Mucosa of descending colon (tissue), 3 donors: ENCODE results near the gene NAPG. TPM values are rescaled to one million over a fixed set of nuclear protein-coding genes. Genes with fewer than 3 reads are reported as not detected.

ENCODE experiments used
- ATAC-seq: fragments of 200-7000 bp; cut with Tn5 transposase; one replicate; pipeline ENCODE4 v1.9.1; 2020; ENCODE audit warnings: mild to moderate bottlenecking, moderate library complexity
- DNase-seq, 3 donors: peaks; one replicate each; pipeline ENCODE4 v3.0.0-alpha.2; 2020
- H3K36me3 ChIP-seq: fragments of 200-600 bp; one replicate; pipeline ENCODE4 v1.8.0; 2021; ENCODE audit warnings: low read depth, mild to moderate bottlenecking
- H3K4me1 ChIP-seq: fragments of 200-600 bp; one replicate; pipeline ENCODE4 v1.8.0; 2021; ENCODE audit warnings: low read depth, mild to moderate bottlenecking
- H3K4me3 ChIP-seq: fragments of 200-600 bp; one replicate; pipeline ENCODE4 v1.8.0; 2021; ENCODE audit warnings: mild to moderate bottlenecking
- H3K9me3 ChIP-seq: fragments of 200-600 bp; one replicate; pipeline ENCODE4 v1.8.0; 2021; ENCODE audit warnings: mild to moderate bottlenecking
- CTCF ChIP-seq: fragments of 200-600 bp; IDR thresholded peaks from one replicate; pipeline ENCODE4 v1.8.0; 2022; ENCODE audit warnings: antibody characterized with exemption, mild to moderate bottlenecking
- intact Hi-C, 2 donors: fragments of 100-400 bp; cut with DNase I in 1 of 2; cut with micrococcal nuclease in 1 of 2; formaldehyde crosslinking; loops; one replicate each; pipeline versions ENCODE4 v1.11.0 to v1.11.1; 2022; cut with DNase I, micrococcal nuclease
- long read RNA-seq, 2 donors: library from polyadenylated mRNA; unstranded; transcript quantifications; one replicate each; pipeline ENCODE4 v2.0.0, GENCODE V29; 2019 to 2021
- total RNA-seq, 3 donors: library from RNA; stranded (reverse); fragmentation: NEBNext Ultra II Directional in 2 of 3; extraction: Animal tissue kit (Norgen Biotek cat#: 25700) in 2 of 3; gene quantifications; one replicate each; pipeline versions ENCODE4 v1.2.1 to v1.2.4, GENCODE V29; 2021 to 2023
- donor health status: DM: no; HTN: no; CAD: no; lungs with moderate emphysema.
- donor health status: DM: no; HTN: no; CAD: no.
- donor health status: DM: no; HTN: yes; CAD: no.

Gene NAPG
- total RNA-seq = 10 to 100 TPM; 36.3 to 43.1 (median 38.1) TPM
- long read RNA-seq, donor 1, partial matches to known transcripts = 0 of 5 reads
- long read RNA-seq, donor 1, other reads (novel, unspliced or antisense) = 5 of 5 reads
- long read RNA-seq, donor 2, partial matches to known transcripts = 1 of 6 reads
- long read RNA-seq, donor 2, other reads (novel, unspliced or antisense) = 5 of 6 reads

- peak; percentile 88 to 95 (median 94) for DNase-seq
- peak; percentile 97 for ATAC-seq
- peaks cover 20% of the 10 kb centered on the region for H3K4me1 ChIP-seq
- peak within 1 kb of the TSS; percentile 96 for H3K4me3 ChIP-seq
- intact Hi-C loops = loop anchor here in 1 of 2 donors (10.0 kb wide), 1 partner anchor 521 kb away; no protein-coding TSS in a partner anchor
- no peaks in the 10 kb centered on the region for H3K9me3 ChIP-seq
- TF ChIP-seq CTCF = no peak
- no peaks in the 10 kb centered on the region for H3K36me3 ChIP-seq
Observed at GRCh38 chr18:10525697-10526560, at the start of gene NAPG. TSS of gene NAPG (plus strand) at chr18:10526027. CDS start at chr18:10526103, 76 bp downstream.

DNA sequence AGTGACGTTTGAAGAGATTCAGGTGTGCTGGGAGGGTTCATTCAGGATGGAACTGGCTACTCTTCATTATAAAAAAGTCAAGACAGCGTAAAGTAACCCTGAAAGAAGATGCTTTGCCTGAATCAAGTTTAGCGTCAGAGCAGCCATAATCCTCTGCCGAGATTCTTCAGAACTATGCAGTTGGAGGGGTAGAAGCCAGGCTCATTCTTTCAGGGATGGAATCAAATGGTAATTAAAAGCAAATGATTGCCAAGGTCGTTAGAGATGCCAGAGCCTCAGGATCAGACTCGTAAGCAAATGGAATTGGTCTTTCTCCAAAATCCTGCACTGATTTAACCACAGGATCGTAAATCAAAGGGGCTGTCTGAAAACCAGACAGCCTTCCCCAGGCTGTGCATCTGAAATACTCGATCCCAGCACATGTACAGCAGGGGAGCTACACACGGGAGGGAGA, 49.5 kb upstream of the NAPG start:
- DNase-seq (no peak), ATAC-seq (no peak)
- Histone ChIP-seq H3K36me3 (no peaks in the 10 kb centered on the region), H3K9me3 (no peaks in the 10 kb centered on the region), H3K4me3 (no peak overlapping the region), H3K4me1 (no peaks in the 10 kb centered on the region)
- TF ChIP-seq CTCF = no peak
- intact Hi-C loops = no loop called here

DNA sequence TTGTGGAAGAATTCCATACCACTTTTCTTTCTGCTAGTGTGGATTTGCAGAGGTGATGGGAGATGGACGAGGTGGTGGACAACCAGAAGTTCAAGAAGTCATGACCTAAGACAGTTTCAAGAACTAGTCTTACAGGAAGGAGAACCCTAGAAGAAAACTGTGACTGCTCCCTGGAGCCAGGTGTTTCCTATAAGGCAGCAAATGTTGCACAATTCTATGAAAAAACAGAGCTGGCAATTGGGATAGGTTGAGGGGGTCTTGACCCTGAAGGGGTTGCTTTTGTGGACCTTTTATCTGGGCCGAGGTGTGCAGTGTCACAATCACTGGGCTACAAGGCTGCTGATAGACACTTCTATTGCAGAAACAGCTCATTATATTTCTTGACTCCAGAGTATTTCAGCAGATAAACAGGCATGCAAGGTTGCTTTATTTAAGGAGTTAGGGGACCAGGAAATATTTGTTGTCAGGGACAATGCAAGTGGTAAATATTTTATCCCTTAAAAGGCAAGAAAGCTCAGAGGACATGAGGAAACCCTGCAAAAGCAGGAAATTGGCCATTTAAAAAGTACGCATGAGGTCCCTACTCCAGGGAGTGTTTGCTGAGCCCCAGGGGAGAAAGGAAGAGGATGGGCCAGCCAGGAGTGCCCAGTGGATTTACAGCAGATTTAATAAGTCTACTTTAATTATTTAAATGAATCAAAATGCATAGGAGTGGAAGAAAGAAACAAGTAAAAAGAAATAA, 48.5 kb upstream of the NAPG start:
- Histone ChIP-seq H3K36me3 (no peaks in the 10 kb centered on the region), H3K9me3 (no peaks in the 10 kb centered on the region), H3K4me1 (no peaks in the 10 kb centered on the region), H3K4me3 (no peak overlapping the region)
- no peak for TF ChIP-seq CTCF
- DNase-seq = no peak
- no peak for ATAC-seq
- intact Hi-C loops = no loop called here

- H3K4me3 ChIP-seq = no peak overlapping the region
- no peaks in the 10 kb centered on the region for H3K9me3 ChIP-seq
- no peak for DNase-seq
- no peaks in the 10 kb centered on the region for H3K4me1 ChIP-seq
- ATAC-seq = no peak
- TF ChIP-seq CTCF = no peak
- intact Hi-C loops = no loop called here
- H3K36me3 ChIP-seq = no peaks in the 10 kb centered on the region
Observed at GRCh38 chr18:10477863-10478260, 48.0 kb upstream of the NAPG start.

- ATAC-seq (no peak), DNase-seq (no peak)
- H3K36me3 ChIP-seq = no peaks in the 10 kb centered on the region
- intact Hi-C loops = no loop called here
- TF ChIP-seq CTCF = no peak
- no peaks in the 10 kb centered on the region for H3K9me3 ChIP-seq
- no peak overlapping the region for H3K4me3 ChIP-seq
- no peaks in the 10 kb centered on the region for H3K4me1 ChIP-seq
Observed at GRCh38 chr18:10481831-10482230, 44.0 kb upstream of the NAPG start.
